GM23248 (cell line): ENCODE measurements around the gene POU1F1.

ENCODE experiments used
- EZH2 ChIP-seq: fragments of 200-600 bp; sonication (generic); IDR thresholded peaks from 2 replicates; pipeline ENCODE4 v1.6.1; 2018; ENCODE audit warnings: antibody characterized with exemption, mild to moderate bottlenecking; ENCODE audit not compliant: insufficient read depth, poor library complexity, severe bottlenecking
- EZH2phosphoT487 ChIP-seq: fragments of 200-600 bp; sonication (generic); IDR thresholded peaks from 2 replicates; pipeline ENCODE4 v1.6.1; 2018; ENCODE audit warnings: antibody characterized with exemption, moderate library complexity, mild to moderate bottlenecking, low read depth; ENCODE audit not compliant: insufficient read depth

DNA sequence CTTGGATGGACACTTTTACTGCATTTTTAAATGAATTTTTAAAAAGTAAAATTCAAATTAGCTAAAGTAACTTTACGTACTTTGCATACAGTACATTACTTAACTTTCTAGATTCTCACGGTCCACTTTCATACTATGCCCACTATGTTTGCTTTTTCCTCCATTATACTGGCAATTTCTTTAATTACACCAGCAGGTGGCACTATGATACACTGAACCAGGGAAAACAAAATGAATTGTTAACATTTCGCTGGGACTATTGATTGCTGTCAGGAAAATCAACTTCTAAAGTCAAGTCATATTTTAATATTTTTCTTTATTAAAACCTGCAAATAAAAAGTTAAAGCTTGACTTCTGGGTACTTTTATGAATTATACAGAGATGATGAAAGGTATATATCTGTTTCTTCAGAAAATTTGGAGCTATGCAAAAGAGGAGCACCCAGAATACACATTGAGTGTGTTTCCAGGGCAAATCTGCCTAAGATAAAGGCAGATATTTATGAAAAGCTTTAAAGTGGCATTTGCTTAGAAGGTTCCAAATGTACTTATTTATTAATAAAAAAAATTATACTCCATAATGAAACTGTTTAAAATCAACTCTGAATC is 21.8 kb upstream of the POU1F1 start:
- TF ChIP-seq EZH2 (no peak), EZH2phosphoT487 (no peak)
